Mesenchymal stem cell (in vitro differentiated cells and primary cell): ENCODE measurements around the gene CRB2.

Experiments used
- DNase-seq: peaks from one replicate; pipeline ENCODE4 v3.0.0-alpha.2; 2013
- H2AFZ ChIP-seq: one replicate; pipeline ENCODE4 v1.6.1; 2013; ENCODE audit warnings: low read depth, mild to moderate bottlenecking, control low read depth, inconsistent platforms, low read length, moderate library complexity
- H2AK5ac ChIP-seq: 2 replicates; pipeline ENCODE4 v1.6.1; 2013; ENCODE audit warnings: low read length, moderate library complexity, mild to moderate bottlenecking, inconsistent platforms; ENCODE audit not compliant: severe bottlenecking
- H2BK120ac ChIP-seq: one replicate; pipeline ENCODE4 v1.6.1; 2013; ENCODE audit warnings: low read depth, mild to moderate bottlenecking, inconsistent platforms, low read length, moderate library complexity
- H2BK12ac ChIP-seq, 2 experiments: one replicate each; pipeline ENCODE4 v1.6.1; 2013; ENCODE audit warnings: inconsistent platforms in 2 of 2, low read length in 2 of 2, mild to moderate bottlenecking in 2 of 2, moderate library complexity in 2 of 2, control low read depth in 1 of 2
- H2BK15ac ChIP-seq: one replicate; pipeline ENCODE4 v1.6.1; 2013; ENCODE audit warnings: mild to moderate bottlenecking, low read depth, inconsistent platforms; ENCODE audit not compliant: poor library complexity, severe bottlenecking
- H2BK5ac ChIP-seq: 2 replicates; pipeline ENCODE4 v1.6.1; 2013; ENCODE audit warnings: low read depth, mild to moderate bottlenecking, low read length, control low read depth, inconsistent platforms; ENCODE audit not compliant: poor library complexity, severe bottlenecking
- H3K14ac ChIP-seq, 2 experiments: one replicate each; pipeline ENCODE4 v1.6.1; 2013; ENCODE audit warnings: inconsistent platforms in 2 of 2, low read length in 2 of 2, control low read depth in 1 of 2, mild to moderate bottlenecking in 1 of 2, moderate library complexity in 1 of 2
- H3K18ac ChIP-seq, 2 experiments: one replicate each; pipeline ENCODE4 v1.6.1; 2013; ENCODE audit warnings: inconsistent platforms in 2 of 2, low read length in 2 of 2, control low read depth in 1 of 2, low read depth in 1 of 2, mild to moderate bottlenecking in 1 of 2
- H3K23ac ChIP-seq, 2 experiments: one replicate each; pipeline ENCODE4 v1.6.1; 2013; ENCODE audit warnings: inconsistent platforms in 2 of 2, low read length in 2 of 2, mild to moderate bottlenecking in 2 of 2, moderate library complexity in 2 of 2, control low read depth in 1 of 2
- H3K27ac ChIP-seq: 2 replicates; pipeline ENCODE4 v1.5.1; 2013; ENCODE audit warnings: mild to moderate bottlenecking, moderate library complexity, low read length, control low read depth, inconsistent platforms; ENCODE audit not compliant: poor library complexity, severe bottlenecking
- H3K27me3 ChIP-seq, 2 experiments: 2 replicates each; pipeline versions ENCODE4 v1.6.1 to v1.7.0; 2013; ENCODE audit warnings: low read length in 2 of 2, mild to moderate bottlenecking in 2 of 2, moderate library complexity in 2 of 2, control low read depth in 1 of 2, inconsistent platforms in 1 of 2; ENCODE audit not compliant: control insufficient read depth in 1 of 2, insufficient read depth in 1 of 2
- H3K36me3 ChIP-seq, 2 experiments: 2 replicates each; pipeline versions ENCODE4 v1.6.1 to v1.7.0; 2013; ENCODE audit warnings: low read length in 2 of 2, control low read depth in 1 of 2, inconsistent platforms in 1 of 2, low read depth in 1 of 2, mild to moderate bottlenecking in 1 of 2; ENCODE audit not compliant: insufficient read depth in 2 of 2, control insufficient read depth in 1 of 2
- H3K4ac ChIP-seq, 2 experiments: one replicate each; pipeline ENCODE4 v1.6.1; 2013; ENCODE audit warnings: inconsistent platforms in 2 of 2, low read length in 2 of 2, mild to moderate bottlenecking in 2 of 2, moderate library complexity in 2 of 2, control low read depth in 1 of 2, low read depth in 1 of 2
- H3K4me1 ChIP-seq: 2 replicates; pipeline ENCODE4 v1.6.1; 2013; ENCODE audit warnings: low read depth, low read length, control low read depth; ENCODE audit not compliant: control insufficient read depth, insufficient read depth
- H3K4me2 ChIP-seq: 2 replicates; pipeline ENCODE4 v1.6.1; 2013; ENCODE audit warnings: low read length, mild to moderate bottlenecking, inconsistent platforms; ENCODE audit not compliant: poor library complexity, severe bottlenecking
- H3K4me3 ChIP-seq, 2 experiments: 2 replicates each; pipeline versions ENCODE4 v1.5.1 to v1.7.0; 2013; ENCODE audit warnings: low read length in 2 of 2, mild to moderate bottlenecking in 2 of 2, control low read depth in 1 of 2, low read depth in 1 of 2; ENCODE audit not compliant: insufficient read depth in 1 of 2
- H3K79me1 ChIP-seq: replicated peaks from 2 replicates; pipeline ENCODE4 v1.6.1; 2013; ENCODE audit warnings: mild to moderate bottlenecking, control low read depth, low read length, inconsistent platforms; ENCODE audit not compliant: poor library complexity, severe bottlenecking
- H3K9ac ChIP-seq: 2 replicates; pipeline ENCODE4 v1.7.0; 2013; ENCODE audit warnings: mild to moderate bottlenecking, low read length, moderate library complexity
- H3K9me3 ChIP-seq: 2 replicates; pipeline ENCODE4 v1.7.0; 2013; ENCODE audit warnings: mild to moderate bottlenecking, low read length; ENCODE audit not compliant: control insufficient read depth
- H4K8ac ChIP-seq: one replicate; pipeline ENCODE4 v1.6.1; 2013; ENCODE audit warnings: inconsistent platforms, mild to moderate bottlenecking, low read length, moderate library complexity
- H4K91ac ChIP-seq: one replicate; pipeline ENCODE4 v1.6.1; 2013; ENCODE audit warnings: mild to moderate bottlenecking, low read length, inconsistent platforms
- WGBS: methylation state at CpG from one replicate; pipeline ENCODE4 v1.1.7; 2013; ENCODE audit warnings: mixed read lengths; 5-methylcytosine and 5-hydroxymethylcytosine counted together

CRB2 gene

DNA sequence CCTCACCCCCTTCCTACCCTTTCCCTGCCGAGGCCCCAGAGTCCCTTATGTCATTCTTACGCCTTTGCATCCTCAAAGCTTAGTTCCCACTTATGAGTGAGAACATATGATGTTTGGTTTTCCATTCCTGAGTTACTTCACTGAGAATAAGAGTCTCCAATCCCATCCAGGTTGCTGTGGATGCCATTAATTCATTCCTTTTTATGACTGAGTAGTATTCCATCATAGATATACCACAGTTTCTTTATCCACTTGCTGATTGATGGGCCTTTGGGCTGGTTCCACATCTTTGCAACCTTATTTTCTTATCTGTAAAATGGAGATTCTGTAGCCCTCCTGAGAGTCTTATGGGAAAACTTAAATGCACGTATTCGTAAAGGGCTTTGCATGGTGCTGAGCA lies 36.8 kb downstream of the CRB2 start:
- H3K14ac ChIP-seq, result no peak overlapping the region
- peaks cover 8 to 27% of the 10 kb centered on the region in 2 experiments for H3K27me3 ChIP-seq
- no peak overlapping the region for H2BK12ac ChIP-seq
- H2BK120ac ChIP-seq, result no peak overlapping the region
- no peak overlapping the region for H3K4me3 ChIP-seq
- H2BK15ac ChIP-seq, result no peak overlapping the region
- no peaks in the 10 kb centered on the region for H3K79me1 ChIP-seq
- H2BK5ac ChIP-seq, result no peak overlapping the region
- H3K9me3 ChIP-seq, result no peaks in the 10 kb centered on the region
- H3K9ac ChIP-seq, result no peak overlapping the region
- H3K4ac ChIP-seq, result no peak overlapping the region
- H3K23ac ChIP-seq, result no peak overlapping the region
- 97% methylated on average over 2 of the region's 4 CpGs for WGBS
- no peak overlapping the region for H4K8ac ChIP-seq
- peaks cover 16% of the 10 kb centered on the region for H3K4me1 ChIP-seq
- DNase-seq, result no peak
- no peak overlapping the region for H3K27ac ChIP-seq
- H2AFZ ChIP-seq, result no peak overlapping the region
- H3K36me3 ChIP-seq, result no peaks in the 10 kb centered on the region
- H2AK5ac ChIP-seq, result no peak overlapping the region
- no peak overlapping the region for H3K4me2 ChIP-seq
- H4K91ac ChIP-seq, result no peak overlapping the region
- no peak overlapping the region for H3K18ac ChIP-seq

DNA sequence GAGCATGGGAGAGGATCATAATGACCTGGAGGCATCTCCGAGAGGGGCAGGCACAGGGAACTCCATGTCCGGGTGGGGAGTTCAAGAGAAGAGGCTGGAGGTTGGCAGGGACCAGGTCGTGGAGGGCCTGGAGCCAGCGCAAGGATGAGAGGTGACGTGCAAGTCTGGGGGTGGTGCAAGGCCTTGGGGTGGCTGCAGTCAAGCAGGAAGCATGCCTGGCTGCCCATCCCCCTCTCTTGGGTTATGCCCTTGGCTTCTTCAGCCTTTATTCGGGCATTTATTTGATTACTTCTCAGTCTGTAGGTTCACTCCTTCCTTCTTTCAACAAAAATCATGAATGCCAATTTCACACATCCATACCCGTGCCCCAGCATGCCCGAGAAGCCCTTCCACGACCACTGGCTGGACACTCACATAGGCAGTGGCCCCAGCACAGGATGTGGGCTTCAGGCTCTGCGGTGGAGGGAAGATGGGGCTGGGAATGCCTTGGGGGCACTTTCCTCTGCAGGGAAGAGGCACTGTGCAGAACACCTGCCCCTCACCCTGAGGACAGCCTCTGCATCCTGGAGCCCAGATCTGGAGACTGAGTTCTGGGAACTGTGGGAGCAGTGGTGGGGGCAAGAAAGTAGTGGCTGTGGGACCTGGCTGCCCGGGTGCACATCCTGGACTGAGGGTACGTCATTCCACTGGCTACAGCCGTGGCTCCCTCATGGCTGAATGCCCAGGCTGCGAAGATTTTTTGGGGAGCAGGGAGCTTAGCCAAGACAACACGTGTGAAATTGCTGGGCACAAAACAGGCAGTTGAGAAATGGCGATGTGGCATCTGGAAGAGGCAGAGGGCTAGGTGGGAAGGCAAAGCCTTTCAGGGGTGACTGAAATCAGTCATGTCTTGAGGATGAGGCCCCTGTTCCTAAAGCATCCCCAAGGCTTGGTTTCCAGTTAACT lies 38.6 kb downstream of the CRB2 start:
- Histone ChIP-seq H4K91ac (no peak overlapping the region), H2BK5ac (no peak overlapping the region), H4K8ac (no peak overlapping the region), H3K4me2 (no peak overlapping the region), H2BK15ac (no peak overlapping the region), H2AK5ac (no peak overlapping the region), H3K14ac (no peak overlapping the region), H3K9ac (no peak overlapping the region), H3K79me1 (no peaks in the 10 kb centered on the region), H3K4me3 (no peak overlapping the region), H2AFZ (no peak overlapping the region), H2BK120ac (no peak overlapping the region), H2BK12ac (no peak overlapping the region), H3K27me3 (peaks cover 3 to 15% of the 10 kb centered on the region in 2 experiments), H3K27ac (no peak overlapping the region), H3K36me3 (no peaks in the 10 kb centered on the region), H3K4ac (no peak overlapping the region), H3K4me1 (peaks cover 16% of the 10 kb centered on the region), H3K9me3 (no peaks in the 10 kb centered on the region), H3K23ac (no peak overlapping the region), H3K18ac (no peak overlapping the region)
- 80% methylated on average over 15 of the region's 16 CpGs for WGBS
- DNase-seq, result no peak

DNA sequence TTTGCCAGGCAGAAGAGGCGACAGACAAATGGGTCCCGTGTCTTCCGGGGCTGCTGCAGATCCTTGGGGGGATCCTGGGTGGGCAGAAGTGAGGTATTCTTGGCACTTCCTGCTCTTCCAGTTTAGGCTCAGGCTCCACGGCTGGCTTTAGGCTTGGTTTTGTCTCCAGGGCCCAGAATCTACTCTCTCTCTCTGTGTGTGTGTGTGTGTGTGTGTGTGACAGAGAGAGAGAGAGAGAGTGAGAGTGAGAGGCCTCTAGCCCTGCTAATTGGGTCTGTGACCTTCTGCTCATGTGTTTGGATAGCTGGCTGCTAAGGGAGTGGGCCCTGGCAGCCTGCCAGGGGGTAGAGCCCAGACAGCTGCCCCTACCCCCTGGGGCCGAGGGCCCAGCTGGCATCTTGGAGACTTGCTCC lies 39.3 kb downstream of the CRB2 start:
- H3K4me2 ChIP-seq, result no peak overlapping the region
- no peak overlapping the region for H3K18ac ChIP-seq
- H2BK15ac ChIP-seq, result no peak overlapping the region
- H3K27ac ChIP-seq, result no peak overlapping the region
- no peaks in the 10 kb centered on the region for H3K9me3 ChIP-seq
- no peak overlapping the region for H3K14ac ChIP-seq
- H3K23ac ChIP-seq, result no peak overlapping the region
- H4K91ac ChIP-seq, result no peak overlapping the region
- H2BK120ac ChIP-seq, result no peak overlapping the region
- H3K9ac ChIP-seq, result no peak overlapping the region
- no peak overlapping the region for H4K8ac ChIP-seq
- H3K4ac ChIP-seq, result no peak overlapping the region
- H3K36me3 ChIP-seq, result no peaks in the 10 kb centered on the region
- H3K4me3 ChIP-seq, result no peak overlapping the region
- 46% methylated on average over 5 of the region's 5 CpGs for WGBS
- no peaks in the 10 kb centered on the region for H3K79me1 ChIP-seq
- H2AFZ ChIP-seq, result no peak overlapping the region
- H3K4me1 ChIP-seq, result peaks cover 16% of the 10 kb centered on the region
- peak; percentile 21 for DNase-seq
- H2BK12ac ChIP-seq, result no peak overlapping the region
- H2BK5ac ChIP-seq, result no peak overlapping the region
- H2AK5ac ChIP-seq, result no peak overlapping the region
- H3K27me3 ChIP-seq, result peaks cover 0 to 8% of the 10 kb centered on the region in 2 experiments

DNA sequence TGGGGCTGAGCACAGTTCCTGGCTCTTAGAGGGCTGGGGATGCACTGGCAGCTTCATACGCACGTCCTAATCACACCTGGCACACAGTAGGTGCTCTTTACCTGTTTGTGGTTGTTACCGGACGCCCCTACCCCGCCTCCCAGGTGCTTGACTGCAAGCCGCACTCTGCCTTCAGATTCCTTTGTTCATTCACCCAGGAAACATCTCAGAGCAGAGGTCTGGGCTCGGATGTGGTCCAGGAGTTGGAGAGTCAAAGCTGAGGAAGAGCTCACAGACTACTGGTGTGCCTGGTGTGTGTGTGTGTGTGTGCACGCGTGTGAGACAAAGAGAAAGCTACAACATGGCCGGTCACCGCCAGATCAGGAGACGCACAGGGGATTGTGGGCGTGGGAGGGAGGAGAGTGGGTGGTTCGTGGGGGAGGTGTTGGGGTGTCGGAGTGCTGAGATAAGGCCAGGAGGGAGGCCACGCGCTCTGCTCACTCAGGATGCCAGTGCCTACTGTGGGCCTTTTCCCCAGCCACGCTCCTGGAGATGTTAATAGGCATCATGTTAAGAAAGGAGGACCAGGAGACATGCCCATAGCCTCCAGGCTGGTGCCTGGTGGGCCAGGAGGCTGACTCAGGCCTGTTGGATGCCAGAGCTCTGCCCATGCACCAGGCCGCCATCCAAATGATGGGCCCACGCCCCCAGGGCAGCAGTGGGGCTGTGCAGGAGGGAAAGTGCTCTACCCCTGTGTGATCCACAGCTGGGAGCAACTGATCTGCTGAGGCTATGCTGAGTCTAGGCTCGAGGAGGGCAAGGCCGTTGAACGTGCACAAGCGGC lies 39.9 kb downstream of the CRB2 start:
- no peak overlapping the region for H3K14ac ChIP-seq
- no peak overlapping the region for H2AK5ac ChIP-seq
- no peak overlapping the region for H3K9ac ChIP-seq
- no peaks in the 10 kb centered on the region for H3K9me3 ChIP-seq
- no peaks in the 10 kb centered on the region for H3K36me3 ChIP-seq
- no peak overlapping the region for H3K4ac ChIP-seq
- H3K23ac ChIP-seq, result no peak overlapping the region
- no peak overlapping the region for H2BK12ac ChIP-seq
- H2BK120ac ChIP-seq, result no peak overlapping the region
- H2BK5ac ChIP-seq, result no peak overlapping the region
- H4K8ac ChIP-seq, result no peak overlapping the region
- H2AFZ ChIP-seq, result no peak overlapping the region
- peaks cover 0 to 2% of the 10 kb centered on the region in 2 experiments for H3K27me3 ChIP-seq
- H3K18ac ChIP-seq, result no peak overlapping the region
- H4K91ac ChIP-seq, result no peak overlapping the region
- 96% methylated on average over 24 of the region's 24 CpGs for WGBS
- H3K4me2 ChIP-seq, result no peak overlapping the region
- no peak overlapping the region for H3K4me3 ChIP-seq
- no peak for DNase-seq
- H3K79me1 ChIP-seq, result no peaks in the 10 kb centered on the region
- H3K4me1 ChIP-seq, result peaks cover 16% of the 10 kb centered on the region
- H2BK15ac ChIP-seq, result no peak overlapping the region
- no peak overlapping the region for H3K27ac ChIP-seq
